Panc1 (cell line): Measurements from ENCODE around the gene CASR.

Experiments used
- CTCF ChIP-seq: fragments of 450-650 bp; IDR thresholded peaks from 2 replicates; pipeline ENCODE4 v1.5.1; 2017; ENCODE audit warnings: mild to moderate bottlenecking
- POLR2AphosphoS5 ChIP-seq: IDR thresholded peaks from 2 replicates; pipeline ENCODE4 v1.6.1; 2012; ENCODE audit warnings: mild to moderate bottlenecking, low read depth, low read length, moderate library complexity

GRCh38 chr3:122314228-122314876, 130.9 kb downstream of the CASR start:
- TF ChIP-seq CTCF (no peak), POLR2AphosphoS5 (no peak)
